Astrocyte (in vitro differentiated cells and primary cell): ENCODE measurements around the gene PDE6H. TPM values are rescaled to one million over a fixed set of nuclear protein-coding genes. Genes with fewer than 3 reads are reported as not detected.

Source experiments
- DNase-seq: peaks from one replicate; pipeline ENCODE4 v3.0.0-alpha.2; 2010; ENCODE audit warnings: low read depth
- FAIRE-seq: peaks from 2 replicates; lab custom pipeline; 2011; peaks lifted over from hg19 to GRCh38; lab: Jason Lieb, UNC
- H2AFZ ChIP-seq: 2 replicates; pipeline ENCODE4 v1.6.0; 2012; ENCODE audit warnings: low read depth, low read length, inconsistent platforms
- H3K27ac ChIP-seq: 2 replicates; pipeline ENCODE4 v1.5.1; 2011; ENCODE audit warnings: low read depth, low read length, inconsistent platforms
- H3K27me3 ChIP-seq: 2 replicates; pipeline ENCODE4 v1.6.0; 2011; ENCODE audit warnings: low read length, inconsistent platforms; ENCODE audit not compliant: insufficient read depth
- H3K36me3 ChIP-seq: 2 replicates; pipeline ENCODE4 v1.5.1; 2011; ENCODE audit warnings: low read length, inconsistent platforms; ENCODE audit not compliant: insufficient read depth
- H3K4me1 ChIP-seq: 2 replicates; pipeline ENCODE4 v1.5.1; 2011; ENCODE audit warnings: low read length, inconsistent platforms; ENCODE audit not compliant: insufficient read depth
- H3K4me2 ChIP-seq: 2 replicates; pipeline ENCODE4 v1.6.0; 2012; ENCODE audit warnings: low read length, inconsistent platforms
- H3K4me3 ChIP-seq: 2 replicates; pipeline ENCODE4 v1.5.1; 2011; ENCODE audit warnings: low read depth, mild to moderate bottlenecking, low read length, inconsistent platforms; ENCODE audit not compliant: insufficient read depth
- H3K79me2 ChIP-seq: 2 replicates; pipeline ENCODE4 v1.6.0; 2012; ENCODE audit warnings: mild to moderate bottlenecking, low read length, inconsistent platforms; ENCODE audit not compliant: insufficient read depth
- H3K9ac ChIP-seq: 2 replicates; pipeline ENCODE4 v1.6.0; 2012; ENCODE audit warnings: mild to moderate bottlenecking, low read length, inconsistent platforms
- H3K9me3 ChIP-seq: 2 replicates; pipeline ENCODE4 v1.5.1; 2012; ENCODE audit warnings: low read depth, mild to moderate bottlenecking, low read length, inconsistent platforms; ENCODE audit not compliant: insufficient read depth
- H4K20me1 ChIP-seq: 2 replicates; pipeline ENCODE4 v1.6.0; 2012; ENCODE audit warnings: low read length, inconsistent platforms; ENCODE audit not compliant: insufficient read depth
- H3K27ac Mint-ChIP-seq: one replicate; pipeline ENCODE4 v1.8.0; 2021; ENCODE audit warnings: mild to moderate bottlenecking, mixed read lengths; ENCODE audit not compliant: unreplicated experiment
- H3K27me3 Mint-ChIP-seq: one replicate; pipeline ENCODE4 v1.8.0; 2021; ENCODE audit warnings: low read depth, mixed read lengths; ENCODE audit not compliant: unreplicated experiment
- H3K36me3 Mint-ChIP-seq: one replicate; pipeline ENCODE4 v1.8.0; 2021; ENCODE audit warnings: low read depth, mixed read lengths; ENCODE audit not compliant: unreplicated experiment
- H3K4me1 Mint-ChIP-seq: one replicate; pipeline ENCODE4 v1.8.0; 2021; ENCODE audit warnings: low read depth, mixed read lengths; ENCODE audit not compliant: unreplicated experiment
- H3K4me3 Mint-ChIP-seq: one replicate; pipeline ENCODE4 v1.8.0; 2021; ENCODE audit warnings: mild to moderate bottlenecking, moderate library complexity, mixed read lengths; ENCODE audit not compliant: unreplicated experiment
- H3K9me3 Mint-ChIP-seq: one replicate; pipeline ENCODE4 v1.8.0; 2021; ENCODE audit warnings: mild to moderate bottlenecking, mixed read lengths; ENCODE audit not compliant: unreplicated experiment
- EZH2 ChIP-seq: IDR thresholded peaks from 2 replicates; pipeline ENCODE4 v1.6.1; 2012; ENCODE audit warnings: mild to moderate bottlenecking, low read length, inconsistent platforms; ENCODE audit not compliant: insufficient read depth
- total RNA-seq: library from RNA; stranded (reverse); gene quantifications from 2 replicates; pipeline ENCODE4 v1.2.1, GENCODE V29; 2021
- TF ChIP-seq, protein P1 (sequence below): IDR thresholded peaks from 2 replicates; pipeline ENCODE4 v1.5.1; 2011; ENCODE audit warnings: low read depth, mild to moderate bottlenecking, inconsistent platforms, low read length, moderate library complexity; ENCODE audit not compliant: insufficient read depth

Gene PDE6H
- total RNA-seq, 1 donor from 2014 or later, result not detected

DNA sequence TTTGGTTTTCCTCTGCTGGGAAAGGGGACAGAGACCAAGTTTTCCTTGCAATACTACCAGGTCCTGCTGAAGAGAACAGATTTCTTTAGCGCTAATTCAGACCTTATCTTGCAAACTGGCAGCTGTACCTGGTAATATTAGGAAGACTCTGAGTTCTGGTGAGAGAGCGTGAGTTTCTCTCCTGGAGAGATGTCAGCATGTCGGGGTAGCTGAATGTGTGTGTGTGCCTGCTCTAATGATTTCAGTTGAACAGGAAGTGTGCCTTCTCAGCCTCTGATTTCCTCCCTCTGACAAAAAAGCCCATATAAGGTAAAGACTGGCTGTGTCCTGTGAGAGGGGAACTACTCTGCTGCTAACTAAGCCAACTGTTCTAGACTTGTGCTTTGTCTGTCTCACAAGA, 24.2 kb upstream of the PDE6H start:
- no peak for TF ChIP-seq EZH2
- TF ChIP-seq, protein P1, sequence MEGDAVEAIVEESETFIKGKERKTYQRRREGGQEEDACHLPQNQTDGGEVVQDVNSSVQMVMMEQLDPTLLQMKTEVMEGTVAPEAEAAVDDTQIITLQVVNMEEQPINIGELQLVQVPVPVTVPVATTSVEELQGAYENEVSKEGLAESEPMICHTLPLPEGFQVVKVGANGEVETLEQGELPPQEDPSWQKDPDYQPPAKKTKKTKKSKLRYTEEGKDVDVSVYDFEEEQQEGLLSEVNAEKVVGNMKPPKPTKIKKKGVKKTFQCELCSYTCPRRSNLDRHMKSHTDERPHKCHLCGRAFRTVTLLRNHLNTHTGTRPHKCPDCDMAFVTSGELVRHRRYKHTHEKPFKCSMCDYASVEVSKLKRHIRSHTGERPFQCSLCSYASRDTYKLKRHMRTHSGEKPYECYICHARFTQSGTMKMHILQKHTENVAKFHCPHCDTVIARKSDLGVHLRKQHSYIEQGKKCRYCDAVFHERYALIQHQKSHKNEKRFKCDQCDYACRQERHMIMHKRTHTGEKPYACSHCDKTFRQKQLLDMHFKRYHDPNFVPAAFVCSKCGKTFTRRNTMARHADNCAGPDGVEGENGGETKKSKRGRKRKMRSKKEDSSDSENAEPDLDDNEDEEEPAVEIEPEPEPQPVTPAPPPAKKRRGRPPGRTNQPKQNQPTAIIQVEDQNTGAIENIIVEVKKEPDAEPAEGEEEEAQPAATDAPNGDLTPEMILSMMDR, result no peak
- no peaks in the 10 kb centered on the region for H3K27me3 ChIP-seq
- Mint-ChIP-seq H3K27ac (peak overlapping the region; percentile 96), H3K4me1 (peaks cover 51% of the 10 kb centered on the region), H3K27me3 (no peaks in the 10 kb centered on the region), H3K36me3 (peaks cover 3% of the 10 kb centered on the region), H3K4me3 (peak overlapping the region; percentile 56), H3K9me3 (peaks cover 3% of the 10 kb centered on the region)
- no peaks in the 10 kb centered on the region for H3K36me3 ChIP-seq
- H3K4me3 ChIP-seq, result peak overlapping the region; percentile 13
- H3K9ac ChIP-seq, result peak overlapping the region; percentile 59
- H3K4me1 ChIP-seq, result peaks cover 34% of the 10 kb centered on the region
- no peaks in the 10 kb centered on the region for H4K20me1 ChIP-seq
- H3K9me3 ChIP-seq, result no peaks in the 10 kb centered on the region
- H3K4me2 ChIP-seq, result peak overlapping the region; percentile 72
- peak; percentile 85 for FAIRE-seq
- H3K27ac ChIP-seq, result peak overlapping the region; percentile 74
- peak; percentile 85 for DNase-seq
- H3K79me2 ChIP-seq, result no peaks in the 10 kb centered on the region
- peak overlapping the region; percentile 31 for H2AFZ ChIP-seq

DNA sequence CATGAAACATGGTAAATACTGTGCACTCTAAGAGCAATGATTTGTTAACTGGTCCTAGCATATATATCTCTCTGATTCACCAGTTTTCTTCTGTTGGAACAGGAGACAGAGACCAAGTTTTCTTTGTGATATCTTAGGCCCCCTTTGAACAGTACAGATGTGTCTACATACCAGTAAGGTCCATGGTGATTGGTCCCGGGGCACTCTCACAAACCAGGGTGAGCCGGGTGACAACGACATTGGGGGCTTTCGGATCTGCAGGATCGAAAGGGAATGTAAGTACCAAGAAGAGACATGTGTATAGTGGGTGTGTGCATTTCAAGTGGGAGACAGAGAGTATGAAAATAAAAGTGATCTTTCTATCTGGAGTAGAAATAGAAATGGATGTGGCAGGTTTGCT, 23.2 kb upstream of the PDE6H start:
- no peaks in the 10 kb centered on the region for H3K79me2 ChIP-seq
- H3K27ac Mint-ChIP-seq, result peak overlapping the region; percentile 96

DNA sequence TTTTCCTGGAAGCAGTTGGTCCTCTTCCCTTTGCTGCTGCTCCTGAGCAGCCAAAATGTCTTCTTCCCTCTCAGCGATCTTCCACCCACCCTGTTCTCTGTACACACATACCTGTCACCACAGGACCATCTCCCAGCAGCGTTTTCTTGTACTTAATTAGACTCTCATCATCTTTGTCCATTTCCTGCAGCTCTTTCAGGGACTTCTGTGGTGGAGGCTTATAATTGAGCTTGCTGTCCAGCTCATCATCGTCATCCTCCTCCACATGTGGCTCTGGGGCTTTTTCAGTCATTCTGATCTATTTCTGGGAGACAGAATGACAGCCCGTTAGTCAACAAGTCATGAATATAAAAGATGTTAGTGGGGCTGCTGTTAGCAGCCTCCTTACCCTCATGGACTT, 22.4 kb upstream of the PDE6H start:
- H3K9ac ChIP-seq, result no peak overlapping the region
- no peaks in the 10 kb centered on the region for H3K27me3 Mint-ChIP-seq
- no peaks in the 10 kb centered on the region for H3K36me3 Mint-ChIP-seq
- H4K20me1 ChIP-seq, result no peaks in the 10 kb centered on the region
- peaks cover 34% of the 10 kb centered on the region for H3K4me1 ChIP-seq
- H3K36me3 ChIP-seq, result no peaks in the 10 kb centered on the region
- no peaks in the 10 kb centered on the region for H3K27me3 ChIP-seq
- FAIRE-seq (no peak), DNase-seq (peak; percentile 6)
- no peak overlapping the region for H3K27ac ChIP-seq
- H3K27ac Mint-ChIP-seq, result peak overlapping the region; percentile 12
- TF ChIP-seq EZH2, result no peak
- TF ChIP-seq, protein P1, result no peak
- peaks cover 51% of the 10 kb centered on the region for H3K4me1 Mint-ChIP-seq
- H3K4me3 ChIP-seq, result no peak overlapping the region
- no peak overlapping the region for H2AFZ ChIP-seq
- H3K4me2 ChIP-seq, result no peak overlapping the region
- H3K79me2 ChIP-seq, result no peaks in the 10 kb centered on the region
- H3K4me3 Mint-ChIP-seq, result no peak overlapping the region
- H3K9me3 Mint-ChIP-seq, result peaks cover 3% of the 10 kb centered on the region
- H3K9me3 ChIP-seq, result no peaks in the 10 kb centered on the region

More for the DNA sequence above, 23.2 kb upstream of the PDE6H start:
- Histone ChIP-seq H3K36me3 (no peaks in the 10 kb centered on the region), H3K4me3 (no peak overlapping the region), H3K9me3 (no peaks in the 10 kb centered on the region), H2AFZ (no peak overlapping the region), H3K27ac (no peak overlapping the region), H3K9ac (no peak overlapping the region), H4K20me1 (no peaks in the 10 kb centered on the region), H3K4me2 (no peak overlapping the region), H3K4me1 (peaks cover 34% of the 10 kb centered on the region), H3K27me3 (no peaks in the 10 kb centered on the region)
- no peaks in the 10 kb centered on the region for H3K27me3 Mint-ChIP-seq
- H3K36me3 Mint-ChIP-seq, result peaks cover 3% of the 10 kb centered on the region
- peaks cover 51% of the 10 kb centered on the region for H3K4me1 Mint-ChIP-seq
- FAIRE-seq (no peak), DNase-seq (no peak)
- no peak overlapping the region for H3K4me3 Mint-ChIP-seq
- H3K9me3 Mint-ChIP-seq, result peaks cover 3% of the 10 kb centered on the region
- TF ChIP-seq, protein P1, result no peak
- TF ChIP-seq EZH2, result no peak
